Measurements from ENCODE around the gene TSPEAR. TPM values are rescaled to one million over a fixed set of nuclear protein-coding genes. Genes with fewer than 3 reads are reported as not detected.

Gene TSPEAR
- polyA plus RNA-seq, 1 experiment = not detected

DNA sequence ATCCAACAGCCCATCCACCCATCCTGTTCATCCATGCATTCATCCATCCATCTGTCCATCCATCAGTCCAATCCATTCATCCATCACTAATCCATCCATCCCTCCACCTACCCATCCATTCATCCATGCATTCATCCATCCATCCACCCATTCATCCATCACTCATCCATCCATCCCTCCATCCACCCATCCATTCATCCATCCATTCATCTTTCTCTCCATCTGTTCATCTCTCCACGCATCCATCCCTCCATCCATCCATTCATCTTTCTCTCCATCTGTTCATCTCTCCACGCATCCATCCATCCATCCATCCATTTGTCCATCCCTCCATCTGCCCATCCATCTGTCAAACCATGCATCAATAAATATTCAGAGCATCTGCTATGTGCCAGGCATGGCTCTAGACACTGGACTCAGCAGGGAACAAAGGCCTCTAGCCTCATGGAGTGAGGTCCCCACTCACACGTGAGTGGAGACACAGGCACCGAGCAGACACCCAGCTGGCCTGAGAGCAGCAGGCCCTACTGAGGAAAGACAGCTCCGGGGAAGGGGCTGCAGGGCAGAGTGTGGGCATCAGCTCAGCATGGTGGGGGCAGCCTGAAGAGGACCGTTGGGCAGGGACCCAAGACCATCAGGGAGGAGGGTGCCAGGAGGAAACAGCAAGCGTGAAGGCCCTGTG, 181.0 kb downstream of the TSPEAR start:
- TF ChIP-seq, protein P1, sequence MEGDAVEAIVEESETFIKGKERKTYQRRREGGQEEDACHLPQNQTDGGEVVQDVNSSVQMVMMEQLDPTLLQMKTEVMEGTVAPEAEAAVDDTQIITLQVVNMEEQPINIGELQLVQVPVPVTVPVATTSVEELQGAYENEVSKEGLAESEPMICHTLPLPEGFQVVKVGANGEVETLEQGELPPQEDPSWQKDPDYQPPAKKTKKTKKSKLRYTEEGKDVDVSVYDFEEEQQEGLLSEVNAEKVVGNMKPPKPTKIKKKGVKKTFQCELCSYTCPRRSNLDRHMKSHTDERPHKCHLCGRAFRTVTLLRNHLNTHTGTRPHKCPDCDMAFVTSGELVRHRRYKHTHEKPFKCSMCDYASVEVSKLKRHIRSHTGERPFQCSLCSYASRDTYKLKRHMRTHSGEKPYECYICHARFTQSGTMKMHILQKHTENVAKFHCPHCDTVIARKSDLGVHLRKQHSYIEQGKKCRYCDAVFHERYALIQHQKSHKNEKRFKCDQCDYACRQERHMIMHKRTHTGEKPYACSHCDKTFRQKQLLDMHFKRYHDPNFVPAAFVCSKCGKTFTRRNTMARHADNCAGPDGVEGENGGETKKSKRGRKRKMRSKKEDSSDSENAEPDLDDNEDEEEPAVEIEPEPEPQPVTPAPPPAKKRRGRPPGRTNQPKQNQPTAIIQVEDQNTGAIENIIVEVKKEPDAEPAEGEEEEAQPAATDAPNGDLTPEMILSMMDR (IDR thresholded peaks at IDR 0.05; ENCODE audit: insufficient read depth, low read depth, low read length) = no peak
- ChIA-PET POLR2A (no interaction called here), CTCF (no interaction called here)
- no peaks in the 10 kb centered on the region for H3K27me3 ChIP-seq (ENCODE audit: control insufficient read depth, insufficient read depth, low read length)
- no peak overlapping the region for H3K4me3 ChIP-seq (ENCODE audit: low read depth, low read length)
- H3K36me3 ChIP-seq (ENCODE audit: control insufficient read depth, insufficient read depth, low read length) = no peaks in the 10 kb centered on the region
- no peak for DNase-seq (ENCODE audit: low read depth)

DNA sequence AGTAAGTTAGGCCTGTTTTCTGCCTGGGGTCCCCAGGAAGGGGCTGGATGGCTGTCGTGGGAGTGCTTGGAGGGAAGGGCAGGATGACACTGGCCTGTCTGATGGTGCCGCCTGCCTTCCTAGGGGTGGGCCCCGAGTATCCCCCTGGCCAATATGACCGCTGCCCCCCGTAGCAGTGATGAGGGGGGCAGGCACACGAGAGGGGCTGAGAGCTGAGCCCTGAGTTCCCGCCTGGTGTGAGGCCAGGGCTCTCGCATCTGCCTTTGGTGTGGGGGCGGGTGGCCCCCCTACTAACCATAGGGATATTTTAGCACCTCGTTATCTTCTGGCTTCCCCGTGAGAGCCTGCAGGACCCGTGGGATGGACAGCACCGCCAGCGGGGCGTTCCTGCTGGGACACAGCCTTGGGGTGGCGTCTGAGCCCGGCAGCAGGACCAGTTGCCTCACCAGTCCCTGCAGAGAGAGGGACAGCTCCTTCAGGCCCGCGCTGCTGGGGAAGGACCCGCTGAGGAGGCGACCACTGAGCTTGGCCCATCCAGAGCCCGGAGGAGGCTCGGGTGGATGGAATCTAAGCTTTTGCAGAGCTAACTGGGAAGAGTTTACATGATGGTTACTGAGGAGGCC, 181.8 kb downstream of the TSPEAR start:
- ChIA-PET POLR2A (no interaction called here), CTCF (no interaction called here)
- Histone ChIP-seq H3K36me3 (ENCODE audit: control insufficient read depth, insufficient read depth, low read length) (no peaks in the 10 kb centered on the region), H3K4me3 (ENCODE audit: low read depth, low read length) (no peak overlapping the region), H3K27me3 (ENCODE audit: control insufficient read depth, insufficient read depth, low read length) (no peaks in the 10 kb centered on the region)
- TF ChIP-seq, protein P1 (IDR thresholded peaks at IDR 0.05; ENCODE audit: insufficient read depth, low read depth, low read length) = no peak
- no peak for DNase-seq (ENCODE audit: low read depth)

DNA sequence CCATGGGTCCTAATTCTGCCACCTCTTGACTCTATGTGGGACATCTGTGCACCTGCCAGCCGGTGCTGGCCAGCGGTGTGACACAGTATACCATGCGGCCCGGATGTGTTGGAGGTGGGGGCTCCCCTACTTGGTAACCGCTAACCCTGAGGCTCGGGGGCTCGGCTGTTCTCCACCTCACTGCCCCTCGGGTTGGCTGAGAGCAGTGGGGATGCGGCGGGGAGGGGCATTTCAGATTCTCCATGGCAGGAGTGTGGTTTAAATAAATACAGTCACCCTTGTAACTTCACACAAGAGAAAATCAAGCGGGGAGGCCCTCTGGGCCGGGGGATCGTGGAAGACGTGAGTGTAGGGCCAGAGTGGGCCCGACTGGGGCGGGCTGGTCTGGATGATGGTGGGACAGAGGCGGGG, 182.4 kb downstream of the TSPEAR start:
- ChIA-PET POLR2A (no interaction called here), CTCF (no interaction called here)
- Histone ChIP-seq H3K27me3 (ENCODE audit: control insufficient read depth, insufficient read depth, low read length) (no peaks in the 10 kb centered on the region), H3K4me3 (ENCODE audit: low read depth, low read length) (no peak overlapping the region), H3K36me3 (ENCODE audit: control insufficient read depth, insufficient read depth, low read length) (no peaks in the 10 kb centered on the region)
- TF ChIP-seq, protein P1 (IDR thresholded peaks at IDR 0.05; ENCODE audit: insufficient read depth, low read depth, low read length) = no peak
- DNase-seq (ENCODE audit: low read depth) = no peak

DNA sequence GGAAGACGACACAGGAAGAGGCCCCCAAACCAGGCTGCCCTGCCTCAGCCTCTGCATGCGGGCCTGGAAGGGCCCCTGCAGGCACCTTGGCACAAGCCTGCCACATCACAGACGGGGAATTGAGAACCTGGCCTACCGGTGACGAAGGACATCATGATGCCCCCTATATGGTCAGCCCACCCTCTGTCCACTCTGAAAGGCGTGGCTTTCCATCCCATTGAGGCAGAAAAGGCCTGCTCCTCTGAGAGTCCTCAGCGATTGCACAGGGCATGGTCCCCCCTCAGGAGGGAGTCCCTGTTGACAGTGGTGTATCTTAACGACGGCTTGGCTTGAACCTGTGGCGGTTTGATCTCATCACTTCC, 182.8 kb downstream of the TSPEAR start:
- TF ChIP-seq, protein P1 (IDR thresholded peaks at IDR 0.05; ENCODE audit: insufficient read depth, low read depth, low read length) = no peak
- Histone ChIP-seq H3K4me3 (ENCODE audit: low read depth, low read length) (no peak overlapping the region), H3K36me3 (ENCODE audit: control insufficient read depth, insufficient read depth, low read length) (no peaks in the 10 kb centered on the region), H3K27me3 (ENCODE audit: control insufficient read depth, insufficient read depth, low read length) (no peaks in the 10 kb centered on the region)
- CTCF ChIA-PET = no interaction called here
- no peak for DNase-seq (ENCODE audit: low read depth)
- POLR2A ChIA-PET = no interaction called here

DNA sequence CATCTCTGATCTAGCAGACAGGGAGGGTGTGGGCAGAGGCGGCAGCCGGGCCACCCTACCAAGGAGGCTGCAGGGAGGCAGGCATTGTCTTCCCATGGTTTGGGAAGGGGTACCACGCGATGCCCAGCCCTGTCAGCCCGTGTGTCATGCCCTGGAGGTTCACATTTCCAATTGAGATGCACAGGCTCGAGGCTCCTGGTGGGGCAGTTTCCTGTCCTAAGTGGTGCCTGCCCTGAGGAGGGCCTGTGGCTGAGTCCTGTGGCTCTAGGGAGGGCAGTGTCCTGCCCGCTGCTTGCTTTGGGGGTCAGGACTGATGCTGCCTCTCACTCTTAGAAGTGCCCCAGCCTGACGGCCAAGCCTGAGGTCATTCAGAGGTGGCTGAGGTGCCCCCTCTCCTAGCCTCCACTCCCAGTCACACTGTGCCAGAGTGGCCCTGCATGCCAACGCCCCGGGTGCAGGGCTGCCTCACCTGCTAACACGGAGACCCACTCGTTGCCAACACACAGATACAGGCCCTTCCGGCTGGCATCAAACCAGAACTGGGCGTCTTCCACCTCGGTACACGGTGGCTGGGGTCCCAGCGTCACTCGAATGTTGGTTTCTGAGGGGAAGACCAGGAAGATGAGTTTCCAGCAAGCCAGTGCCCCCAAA, 183.3 kb downstream of the TSPEAR start:
- ChIA-PET POLR2A (no interaction called here), CTCF (no interaction called here)
- TF ChIP-seq, protein P1 (IDR thresholded peaks at IDR 0.05; ENCODE audit: insufficient read depth, low read depth, low read length) = no peak
- DNase-seq (ENCODE audit: low read depth) = no peak
- H3K27me3 ChIP-seq (ENCODE audit: control insufficient read depth, insufficient read depth, low read length) = no peaks in the 10 kb centered on the region
- no peaks in the 10 kb centered on the region for H3K36me3 ChIP-seq (ENCODE audit: control insufficient read depth, insufficient read depth, low read length)
- H3K4me3 ChIP-seq (ENCODE audit: low read depth, low read length) = no peak overlapping the region

Measured in BJ (cell line).